Neural cell (in vitro differentiated cells): ENCODE data around the gene OGDH.
"Not testable (repeated sequence)": the region's sequence is repeated elsewhere in the genome, so short reads cannot be mapped to it uniquely, and the experiment has no call there.

ENCODE experiments used
- EZH2 ChIP-seq: fragments of 200-600, 300-800 bp; shearing (Covaris generic), sonication (generic); IDR thresholded peaks from 2 replicates; pipeline ENCODE4 v1.6.1; 2014; ENCODE audit warnings: antibody characterized with exemption, low read length, borderline replicate concordance, mild to moderate bottlenecking; ENCODE audit not compliant: insufficient read depth, poor library complexity, severe bottlenecking
- POLR2AphosphoS5 ChIP-seq: IDR thresholded peaks from 2 replicates; pipeline ENCODE4 v1.6.1; 2012
- TAF1 ChIP-seq: IDR thresholded peaks from 2 replicates; pipeline ENCODE4 v1.6.1; 2012; ENCODE audit warnings: low read depth
- TF ChIP-seq, protein P1 (sequence below): fragments of 450-650 bp; IDR thresholded peaks from 2 replicates; pipeline ENCODE4 v1.5.1; 2014; ENCODE audit warnings: antibody characterized with exemption, mild to moderate bottlenecking, moderate library complexity; ENCODE audit not compliant: poor library complexity, severe bottlenecking

GRCh38 chr7:44597181-44597580 is 9.2 kb upstream of the OGDH start:
- TF ChIP-seq, protein P1, sequence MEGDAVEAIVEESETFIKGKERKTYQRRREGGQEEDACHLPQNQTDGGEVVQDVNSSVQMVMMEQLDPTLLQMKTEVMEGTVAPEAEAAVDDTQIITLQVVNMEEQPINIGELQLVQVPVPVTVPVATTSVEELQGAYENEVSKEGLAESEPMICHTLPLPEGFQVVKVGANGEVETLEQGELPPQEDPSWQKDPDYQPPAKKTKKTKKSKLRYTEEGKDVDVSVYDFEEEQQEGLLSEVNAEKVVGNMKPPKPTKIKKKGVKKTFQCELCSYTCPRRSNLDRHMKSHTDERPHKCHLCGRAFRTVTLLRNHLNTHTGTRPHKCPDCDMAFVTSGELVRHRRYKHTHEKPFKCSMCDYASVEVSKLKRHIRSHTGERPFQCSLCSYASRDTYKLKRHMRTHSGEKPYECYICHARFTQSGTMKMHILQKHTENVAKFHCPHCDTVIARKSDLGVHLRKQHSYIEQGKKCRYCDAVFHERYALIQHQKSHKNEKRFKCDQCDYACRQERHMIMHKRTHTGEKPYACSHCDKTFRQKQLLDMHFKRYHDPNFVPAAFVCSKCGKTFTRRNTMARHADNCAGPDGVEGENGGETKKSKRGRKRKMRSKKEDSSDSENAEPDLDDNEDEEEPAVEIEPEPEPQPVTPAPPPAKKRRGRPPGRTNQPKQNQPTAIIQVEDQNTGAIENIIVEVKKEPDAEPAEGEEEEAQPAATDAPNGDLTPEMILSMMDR: not testable (repeated sequence)
- not testable (repeated sequence) for TF ChIP-seq TAF1, POLR2AphosphoS5, EZH2
